ENCODE results near the gene GLIS1.

GLIS1 gene

DNA sequence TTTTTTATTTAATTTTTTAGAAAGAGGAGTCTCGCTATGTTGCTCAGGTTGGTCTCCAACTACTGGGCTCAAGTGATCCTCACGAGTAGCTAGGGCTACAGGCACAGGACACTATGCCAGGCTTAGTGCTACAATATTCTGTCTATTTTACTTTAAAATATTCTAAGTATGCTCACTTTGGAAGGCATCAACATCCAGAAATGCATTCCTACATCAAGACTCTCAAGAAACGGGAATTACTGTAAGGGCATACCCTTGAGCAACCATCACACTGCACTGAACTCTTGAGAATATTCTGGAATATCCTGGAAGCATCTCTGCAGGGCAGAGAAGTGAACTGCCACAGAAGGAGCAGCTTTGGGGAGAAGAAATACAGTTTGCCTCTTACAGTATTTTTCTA lies 280.3 kb downstream of the GLIS1 start:
- ATAC-seq (ENCODE audit: low read depth), result no peak
- TF ChIP-seq, protein P1, sequence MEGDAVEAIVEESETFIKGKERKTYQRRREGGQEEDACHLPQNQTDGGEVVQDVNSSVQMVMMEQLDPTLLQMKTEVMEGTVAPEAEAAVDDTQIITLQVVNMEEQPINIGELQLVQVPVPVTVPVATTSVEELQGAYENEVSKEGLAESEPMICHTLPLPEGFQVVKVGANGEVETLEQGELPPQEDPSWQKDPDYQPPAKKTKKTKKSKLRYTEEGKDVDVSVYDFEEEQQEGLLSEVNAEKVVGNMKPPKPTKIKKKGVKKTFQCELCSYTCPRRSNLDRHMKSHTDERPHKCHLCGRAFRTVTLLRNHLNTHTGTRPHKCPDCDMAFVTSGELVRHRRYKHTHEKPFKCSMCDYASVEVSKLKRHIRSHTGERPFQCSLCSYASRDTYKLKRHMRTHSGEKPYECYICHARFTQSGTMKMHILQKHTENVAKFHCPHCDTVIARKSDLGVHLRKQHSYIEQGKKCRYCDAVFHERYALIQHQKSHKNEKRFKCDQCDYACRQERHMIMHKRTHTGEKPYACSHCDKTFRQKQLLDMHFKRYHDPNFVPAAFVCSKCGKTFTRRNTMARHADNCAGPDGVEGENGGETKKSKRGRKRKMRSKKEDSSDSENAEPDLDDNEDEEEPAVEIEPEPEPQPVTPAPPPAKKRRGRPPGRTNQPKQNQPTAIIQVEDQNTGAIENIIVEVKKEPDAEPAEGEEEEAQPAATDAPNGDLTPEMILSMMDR (IDR thresholded peaks at IDR 0.05; ENCODE audit: poor library complexity, severe bottlenecking), result no peak
- DNase-seq (ENCODE audit: low spot score), result no peak
- H3K9me3 ChIP-seq (ENCODE audit: severe bottlenecking), result no peaks in the 10 kb centered on the region
- peaks cover 4% of the 10 kb centered on the region for H3K27me3 ChIP-seq (ENCODE audit: insufficient read depth, poor library complexity, severe bottlenecking)
- no peak overlapping the region for H3K4me3 ChIP-seq (ENCODE audit: severe bottlenecking)
- no peaks in the 10 kb centered on the region for H3K36me3 ChIP-seq (ENCODE audit: low read depth)
- no peaks in the 10 kb centered on the region for H3K4me1 ChIP-seq (ENCODE audit: insufficient read depth, poor library complexity, severe bottlenecking)
- no peak overlapping the region for H3K27ac ChIP-seq (ENCODE audit: poor library complexity, severe bottlenecking)

Measured in RWPE2 (cell line).